ENCODE results near the gene IER5. TPM values are rescaled to one million over a fixed set of nuclear protein-coding genes. Genes with fewer than 3 reads are reported as not detected.

Gene IER5
- polyA plus RNA-seq, 1 of the 3 experiments (the other 2 are of a cell fraction), result 52.9 TPM

DNA sequence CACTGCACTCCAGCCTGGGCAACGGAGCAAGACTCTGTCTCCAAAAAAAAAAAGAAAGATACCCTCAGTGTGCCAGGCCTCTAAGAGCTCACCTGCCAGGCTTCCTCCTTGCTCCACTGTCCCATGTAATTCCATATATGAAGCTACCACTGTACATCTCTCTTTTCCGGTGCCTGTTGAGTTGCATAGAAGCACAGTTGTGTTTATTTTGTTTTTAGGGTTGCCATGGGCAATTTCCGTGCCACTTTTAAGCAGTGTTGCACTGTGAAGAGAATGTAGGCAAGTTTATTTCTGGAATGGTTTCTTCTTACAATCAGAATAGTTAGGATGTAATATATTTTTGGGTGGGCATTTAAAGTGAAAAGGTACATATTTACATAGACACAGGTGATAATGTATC is 31.4 kb upstream of the IER5 start:
- H3F3A ChIP-seq (replicated peaks; ENCODE audit: insufficient read depth), result no peaks in the 10 kb centered on the region
- no peak overlapping the region for H3K4me3 ChIP-seq (ENCODE audit: low read depth in 2 of 2, low read length in 1 of 2)
- ChIA-PET POLR2A (no interaction called here), CTCF (no interaction called here)
- H3K79me2 ChIP-seq (ENCODE audit: insufficient read depth), result no peaks in the 10 kb centered on the region
- H4K20me1 ChIP-seq (ENCODE audit: insufficient read depth), result no peaks in the 10 kb centered on the region
- H3K4me1 ChIP-seq (ENCODE audit: control insufficient read depth in 1 of 2, insufficient read depth in 2 of 2, low read depth in 1 of 2, low read length in 1 of 2), result no peaks in the 10 kb centered on the region; a peak in 1 of 4 replicates
- H3K27me3 ChIP-seq (ENCODE audit: insufficient read depth), result no peaks in the 10 kb centered on the region
- H3K9me2 ChIP-seq, result no peaks in the 10 kb centered on the region
- H3K36me3 ChIP-seq (replicated peaks in 1 of 2; ENCODE audit: control insufficient read depth in 1 of 2, insufficient read depth in 2 of 2, low read length in 1 of 2), result no peaks in the 10 kb centered on the region
- no peaks in the 10 kb centered on the region for H3K9me3 ChIP-seq
- no peak for DNase-seq
- 80% methylated on average over 3 of the region's 3 CpGs for WGBS (ENCODE audit: low lambda C conversion rate)
- TF ChIP-seq RCOR1 (IDR thresholded peaks at IDR 0.05; ENCODE audit: low read length) (no peak), USF1 (IDR thresholded peaks at IDR 0.05; ENCODE audit: borderline replicate concordance, low read depth) (no peak), NFIC (IDR thresholded peaks at IDR 0.05; ENCODE audit: borderline replicate concordance) (no peak), MEF2A (IDR thresholded peaks at IDR 0.05; ENCODE audit: borderline replicate concordance, low read depth) (no peak), FOXJ3 (CRISPR knock-in tag; IDR thresholded peaks at IDR 0.05) (no peak), EP300 (IDR thresholded peaks at IDR 0.05; ENCODE audit: borderline replicate concordance in 1 of 2, low read depth in 1 of 2, low read length in 1 of 2) (no peak), GABPA (IDR thresholded peaks at IDR 0.05; ENCODE audit: low read depth) (no peak), CHD2 (IDR thresholded peaks at IDR 0.05; ENCODE audit: low read length, partially characterized antibody) (no peak)
- TF ChIP-seq, protein P1, sequence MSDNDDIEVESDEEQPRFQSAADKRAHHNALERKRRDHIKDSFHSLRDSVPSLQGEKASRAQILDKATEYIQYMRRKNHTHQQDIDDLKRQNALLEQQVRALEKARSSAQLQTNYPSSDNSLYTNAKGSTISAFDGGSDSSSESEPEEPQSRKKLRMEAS (IDR thresholded peaks at IDR 0.05; ENCODE audit: low read depth), result no peak
- TF ChIP-seq, protein P2, sequence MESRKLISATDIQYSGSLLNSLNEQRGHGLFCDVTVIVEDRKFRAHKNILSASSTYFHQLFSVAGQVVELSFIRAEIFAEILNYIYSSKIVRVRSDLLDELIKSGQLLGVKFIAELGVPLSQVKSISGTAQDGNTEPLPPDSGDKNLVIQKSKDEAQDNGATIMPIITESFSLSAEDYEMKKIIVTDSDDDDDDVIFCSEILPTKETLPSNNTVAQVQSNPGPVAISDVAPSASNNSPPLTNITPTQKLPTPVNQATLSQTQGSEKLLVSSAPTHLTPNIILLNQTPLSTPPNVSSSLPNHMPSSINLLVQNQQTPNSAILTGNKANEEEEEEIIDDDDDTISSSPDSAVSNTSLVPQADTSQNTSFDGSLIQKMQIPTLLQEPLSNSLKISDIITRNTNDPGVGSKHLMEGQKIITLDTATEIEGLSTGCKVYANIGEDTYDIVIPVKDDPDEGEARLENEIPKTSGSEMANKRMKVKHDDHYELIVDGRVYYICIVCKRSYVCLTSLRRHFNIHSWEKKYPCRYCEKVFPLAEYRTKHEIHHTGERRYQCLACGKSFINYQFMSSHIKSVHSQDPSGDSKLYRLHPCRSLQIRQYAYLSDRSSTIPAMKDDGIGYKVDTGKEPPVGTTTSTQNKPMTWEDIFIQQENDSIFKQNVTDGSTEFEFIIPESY (IDR thresholded peaks at IDR 0.05; ENCODE audit: borderline replicate concordance, low read depth), result no peak
- no peak overlapping the region for H3K27ac ChIP-seq (ENCODE audit: low read depth in 2 of 2, low read length in 1 of 2)
- no peak overlapping the region for H2AFZ ChIP-seq (ENCODE audit: low read depth)
- H3K4me2 ChIP-seq, result no peak overlapping the region
- H3K9ac ChIP-seq, result no peak overlapping the region

DNA sequence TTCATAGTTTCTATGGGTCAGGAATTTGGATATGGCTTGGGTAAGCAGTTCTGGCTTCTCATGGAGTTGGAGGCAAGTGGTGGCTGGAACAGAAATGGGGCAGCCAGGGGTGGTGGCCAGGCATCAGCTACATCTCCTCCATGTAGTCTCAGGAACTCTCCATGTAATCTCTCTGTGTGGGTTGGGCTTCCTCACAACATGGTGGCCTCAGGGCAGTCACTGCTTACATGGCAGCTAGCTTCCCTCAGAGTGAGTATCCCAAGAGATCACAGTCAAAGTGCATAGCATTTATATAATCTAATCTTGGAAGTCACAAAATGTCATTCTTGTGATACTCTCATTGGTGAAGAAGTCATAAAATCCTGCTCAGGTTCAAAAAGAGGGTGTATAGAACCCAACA is 29.1 kb upstream of the IER5 start:
- Histone ChIP-seq H3K4me1 (ENCODE audit: control insufficient read depth in 1 of 2, insufficient read depth in 2 of 2, low read depth in 1 of 2, low read length in 1 of 2) (peaks cover 0 to 6% of the 10 kb centered on the region in 2 experiments; a peak in 2 of 4 replicates), H3K27me3 (ENCODE audit: insufficient read depth) (no peaks in the 10 kb centered on the region), H3K27ac (ENCODE audit: low read depth in 2 of 2, low read length in 1 of 2) (no peak overlapping the region), H3K4me3 (ENCODE audit: low read depth in 2 of 2, low read length in 1 of 2) (no peak overlapping the region), H3K36me3 (replicated peaks in 1 of 2; ENCODE audit: control insufficient read depth in 1 of 2, insufficient read depth in 2 of 2, low read length in 1 of 2) (no peaks in the 10 kb centered on the region), H3K4me2 (no peak overlapping the region), H3K9me3 (no peaks in the 10 kb centered on the region), H3K79me2 (ENCODE audit: insufficient read depth) (no peaks in the 10 kb centered on the region), H4K20me1 (ENCODE audit: insufficient read depth) (no peaks in the 10 kb centered on the region), H3F3A (replicated peaks; ENCODE audit: insufficient read depth) (no peaks in the 10 kb centered on the region), H3K9me2 (no peaks in the 10 kb centered on the region), H2AFZ (ENCODE audit: low read depth) (no peak overlapping the region), H3K9ac (no peak overlapping the region)
- no peak for DNase-seq
- CTCF ChIA-PET, result no interaction called here
- POLR2A ChIA-PET, result no interaction called here
- TF ChIP-seq EZH2phosphoT487 (IDR thresholded peaks at IDR 0.05; ENCODE audit: borderline replicate concordance, low read depth), result no peak
- no peak for TF ChIP-seq CHD2 (IDR thresholded peaks at IDR 0.05; ENCODE audit: low read length, partially characterized antibody)
- TF ChIP-seq, protein P3, sequence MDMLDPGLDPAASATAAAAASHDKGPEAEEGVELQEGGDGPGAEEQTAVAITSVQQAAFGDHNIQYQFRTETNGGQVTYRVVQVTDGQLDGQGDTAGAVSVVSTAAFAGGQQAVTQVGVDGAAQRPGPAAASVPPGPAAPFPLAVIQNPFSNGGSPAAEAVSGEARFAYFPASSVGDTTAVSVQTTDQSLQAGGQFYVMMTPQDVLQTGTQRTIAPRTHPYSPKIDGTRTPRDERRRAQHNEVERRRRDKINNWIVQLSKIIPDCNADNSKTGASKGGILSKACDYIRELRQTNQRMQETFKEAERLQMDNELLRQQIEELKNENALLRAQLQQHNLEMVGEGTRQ (IDR thresholded peaks at IDR 0.05; ENCODE audit: borderline replicate concordance, low read depth, low read length), result no peak
- no peak for TF ChIP-seq YY1 (IDR thresholded peaks at IDR 0.05; ENCODE audit: low read depth)
- no peak for TF ChIP-seq NFIC (IDR thresholded peaks at IDR 0.05; ENCODE audit: borderline replicate concordance)
- TF ChIP-seq, protein P4, sequence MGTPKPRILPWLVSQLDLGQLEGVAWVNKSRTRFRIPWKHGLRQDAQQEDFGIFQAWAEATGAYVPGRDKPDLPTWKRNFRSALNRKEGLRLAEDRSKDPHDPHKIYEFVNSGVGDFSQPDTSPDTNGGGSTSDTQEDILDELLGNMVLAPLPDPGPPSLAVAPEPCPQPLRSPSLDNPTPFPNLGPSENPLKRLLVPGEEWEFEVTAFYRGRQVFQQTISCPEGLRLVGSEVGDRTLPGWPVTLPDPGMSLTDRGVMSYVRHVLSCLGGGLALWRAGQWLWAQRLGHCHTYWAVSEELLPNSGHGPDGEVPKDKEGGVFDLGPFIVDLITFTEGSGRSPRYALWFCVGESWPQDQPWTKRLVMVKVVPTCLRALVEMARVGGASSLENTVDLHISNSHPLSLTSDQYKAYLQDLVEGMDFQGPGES (IDR thresholded peaks at IDR 0.05; ENCODE audit: low read depth, low read length), result no peak
- TF ChIP-seq RFX5 (IDR thresholded peaks at IDR 0.05; ENCODE audit: low read length), result no peak
- TF ChIP-seq PBX3 (IDR thresholded peaks at IDR 0.05), result no peak
- TF ChIP-seq, protein P1 (IDR thresholded peaks at IDR 0.05; ENCODE audit: low read depth), result no peak
- no peak for TF ChIP-seq NRF1 (IDR thresholded peaks at IDR 0.05; ENCODE audit: low read depth, low read length)
